ENCODE data around the gene CNOT4. TPM values are rescaled to one million over a fixed set of nuclear protein-coding genes. Genes with fewer than 3 reads are reported as not detected.
A peak's percentile ranks its signal among the peaks of the same experiment; 100 is the strongest.
"Not testable (repeated sequence)": the region's sequence is repeated elsewhere in the genome, so short reads cannot be mapped to it uniquely, and the experiment has no call there.

The CNOT4 gene
- total RNA-seq, 2 donors from 2014 or later = 25.0 to 28.0 TPM

DNA sequence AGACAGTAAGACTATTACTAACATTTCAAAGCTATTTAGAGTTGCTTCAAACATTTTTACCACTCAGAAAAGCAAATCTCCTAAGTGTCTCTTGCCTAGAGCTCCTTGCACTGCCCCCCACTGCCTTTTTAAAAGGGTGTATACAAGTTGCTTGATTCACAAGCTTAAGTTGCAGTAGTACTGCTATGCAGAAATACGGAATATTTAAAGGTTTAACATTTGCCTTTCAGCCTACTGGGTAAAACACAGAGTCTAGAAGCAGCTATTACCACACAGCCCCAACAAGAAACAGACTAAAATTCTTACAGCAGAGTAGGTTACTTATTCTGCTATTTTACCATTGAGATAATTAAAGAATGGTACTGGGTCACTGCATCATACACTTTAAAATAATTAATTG is 128.5 kb downstream of the CNOT4 start:
- intact Hi-C loops (cut with DNase I) = loop anchor here in 1 of 2 donors (10.0 kb wide), 1 partner anchor 123 kb away; no protein-coding TSS in a partner anchor
- DNase-seq = no peak
- no peak for ATAC-seq

- intact Hi-C loops (cut with DNase I) = loop anchor here in 1 of 2 donors (10.0 kb wide), 1 partner anchor 124 kb away; no protein-coding TSS in a partner anchor
- ATAC-seq = no peak
- no peak for DNase-seq
These were observed 129.6 kb downstream of the CNOT4 start for GRCh38 chr7:135380351-135380750.

DNA sequence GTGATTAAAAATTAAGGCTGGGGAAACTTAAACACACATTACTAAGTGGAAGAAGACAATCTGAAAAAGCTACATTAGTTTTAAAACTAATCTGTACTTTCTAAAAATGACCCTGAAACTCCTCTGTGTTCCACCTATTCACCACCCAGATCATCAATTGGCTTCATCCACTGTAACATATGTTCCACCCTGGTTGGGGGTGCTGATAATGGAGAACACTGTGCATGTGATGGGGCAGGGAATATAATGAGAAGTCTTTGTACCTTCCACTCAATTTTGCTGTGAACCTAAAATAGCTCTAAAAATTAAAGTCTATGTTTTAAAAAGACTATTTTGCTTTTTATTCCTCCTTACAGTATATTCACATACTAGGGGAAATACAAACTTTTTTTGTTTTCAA is 132.7 kb downstream of the CNOT4 start:
- intact Hi-C loops (cut with DNase I) = no loop called here
- ATAC-seq = no peak
- DNase-seq = no peak

DNA sequence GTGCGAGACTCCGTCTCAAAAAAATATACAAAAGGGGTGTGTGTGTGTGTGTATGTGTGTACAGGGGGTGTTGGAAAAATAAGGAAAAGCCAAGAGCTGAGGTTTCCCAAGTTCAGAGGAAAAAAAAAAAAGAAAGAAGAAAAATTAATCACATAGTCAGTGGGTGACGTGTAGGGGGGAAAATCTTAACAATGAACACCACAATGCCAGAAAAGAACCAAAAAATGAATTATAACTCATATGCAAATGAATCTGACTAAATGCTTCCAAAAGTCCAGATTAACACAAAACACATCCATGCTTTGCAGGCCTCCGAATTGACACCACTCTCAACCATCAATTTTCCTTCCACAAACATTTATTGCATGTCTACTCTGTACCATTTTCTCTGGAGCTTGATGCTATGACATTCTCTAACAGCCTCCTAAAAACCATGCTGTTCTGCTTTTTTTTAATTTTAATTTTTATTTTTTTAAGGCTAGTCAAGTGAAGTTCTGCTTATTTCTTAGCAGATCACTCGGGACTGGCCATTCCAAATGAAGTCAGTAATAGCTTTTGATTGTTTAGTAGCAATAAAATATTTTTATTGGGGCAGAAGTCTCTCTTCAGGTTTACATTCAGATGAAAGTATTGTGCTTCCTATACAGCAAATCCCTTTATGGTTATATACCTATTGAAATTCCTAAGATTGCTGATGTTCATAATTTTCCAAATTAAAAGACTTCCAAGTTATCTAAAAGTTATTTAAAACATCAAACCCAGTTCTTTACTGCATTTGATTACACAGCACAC is 133.8 kb downstream of the CNOT4 start:
- intact Hi-C loops (cut with DNase I) = no loop called here
- no peak for ATAC-seq
- DNase-seq = no peak

DNA sequence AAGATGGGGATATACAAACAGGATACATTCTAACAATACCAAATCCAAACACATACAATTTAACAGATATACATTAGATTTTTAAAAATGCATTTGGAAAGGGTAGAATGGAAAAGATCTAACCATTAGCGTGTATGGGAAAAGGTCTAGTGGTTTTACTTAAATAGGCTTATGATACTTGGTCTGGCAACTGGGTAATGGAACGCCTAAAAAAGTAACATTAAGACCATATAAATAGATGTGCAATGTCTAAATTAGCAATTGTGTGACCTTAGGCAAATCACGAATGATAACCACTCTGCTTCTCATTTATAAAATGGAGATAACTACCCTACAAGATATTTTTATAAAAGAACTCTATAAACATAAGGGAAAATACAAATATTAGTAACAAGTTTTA is 135.2 kb downstream of the CNOT4 start:
- ATAC-seq = no peak
- intact Hi-C loops (cut with DNase I) = no loop called here

DNA sequence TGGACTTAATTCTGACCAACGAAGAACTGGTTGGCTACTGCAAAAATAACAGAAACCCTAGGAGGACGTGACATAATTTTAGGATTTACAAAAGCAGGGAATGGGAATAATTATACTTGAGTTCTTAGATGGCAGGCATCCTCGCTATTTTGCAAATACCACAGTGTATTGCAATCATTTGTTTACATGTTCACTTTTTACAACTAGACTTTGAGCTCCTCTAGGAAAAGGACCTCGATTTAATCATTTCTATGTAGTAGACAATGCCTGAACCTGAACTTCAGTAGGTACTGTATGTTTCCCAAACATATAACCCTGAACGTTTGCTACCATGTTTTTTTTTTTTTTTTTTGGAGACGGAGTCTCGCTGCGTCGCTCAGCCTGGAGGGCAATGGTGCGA is 137.7 kb downstream of the CNOT4 start:
- intact Hi-C loops (cut with DNase I) = no loop called here
- no peak for ATAC-seq
- DNase-seq = no peak

More for the DNA sequence above, 135.2 kb downstream of the CNOT4 start:
- DNase-seq = no peak

DNA sequence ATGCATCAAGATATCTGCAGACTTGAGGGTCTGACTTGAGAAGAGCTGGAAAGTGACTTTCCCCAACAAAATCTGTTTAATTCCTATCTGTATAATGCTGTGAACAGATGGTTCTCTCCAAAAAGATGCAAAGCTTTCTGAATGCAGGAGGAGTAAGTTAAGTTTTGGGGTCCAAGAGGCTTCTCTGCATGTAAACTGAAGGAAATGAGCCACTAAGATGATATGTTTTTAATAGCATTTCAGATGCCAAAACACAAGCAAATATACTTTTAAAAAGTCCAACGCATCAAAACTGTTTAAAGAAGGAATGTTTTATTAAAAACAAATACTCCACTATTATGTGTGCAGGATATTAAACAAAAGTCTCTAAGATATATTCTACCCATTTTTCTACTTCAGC is 139.2 kb downstream of the CNOT4 start:
- ATAC-seq (no peak), DNase-seq (no peak)
- intact Hi-C loops (cut with DNase I) = no loop called here

DNA sequence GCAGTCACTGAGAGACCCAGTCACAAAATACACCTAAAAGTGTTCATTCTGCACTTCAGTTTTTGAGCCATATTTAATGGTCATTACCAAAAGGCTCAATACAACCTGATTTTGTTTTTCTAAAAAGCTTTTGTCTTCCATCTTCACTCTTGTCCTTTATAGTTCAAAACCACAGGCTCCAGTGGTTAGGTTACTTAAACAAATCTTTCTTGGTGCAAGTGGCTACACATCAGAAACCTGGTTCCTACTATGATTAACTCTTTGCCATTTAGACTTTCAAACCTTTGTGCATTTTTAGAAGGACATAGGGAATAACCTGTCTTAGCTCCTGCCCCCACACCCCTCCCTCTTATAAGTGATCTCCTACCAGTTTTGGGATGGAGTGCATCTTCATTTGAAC is 140.5 kb downstream of the CNOT4 start:
- ATAC-seq (no peak), DNase-seq (no peak)
- intact Hi-C loops (cut with DNase I) = no loop called here

DNA sequence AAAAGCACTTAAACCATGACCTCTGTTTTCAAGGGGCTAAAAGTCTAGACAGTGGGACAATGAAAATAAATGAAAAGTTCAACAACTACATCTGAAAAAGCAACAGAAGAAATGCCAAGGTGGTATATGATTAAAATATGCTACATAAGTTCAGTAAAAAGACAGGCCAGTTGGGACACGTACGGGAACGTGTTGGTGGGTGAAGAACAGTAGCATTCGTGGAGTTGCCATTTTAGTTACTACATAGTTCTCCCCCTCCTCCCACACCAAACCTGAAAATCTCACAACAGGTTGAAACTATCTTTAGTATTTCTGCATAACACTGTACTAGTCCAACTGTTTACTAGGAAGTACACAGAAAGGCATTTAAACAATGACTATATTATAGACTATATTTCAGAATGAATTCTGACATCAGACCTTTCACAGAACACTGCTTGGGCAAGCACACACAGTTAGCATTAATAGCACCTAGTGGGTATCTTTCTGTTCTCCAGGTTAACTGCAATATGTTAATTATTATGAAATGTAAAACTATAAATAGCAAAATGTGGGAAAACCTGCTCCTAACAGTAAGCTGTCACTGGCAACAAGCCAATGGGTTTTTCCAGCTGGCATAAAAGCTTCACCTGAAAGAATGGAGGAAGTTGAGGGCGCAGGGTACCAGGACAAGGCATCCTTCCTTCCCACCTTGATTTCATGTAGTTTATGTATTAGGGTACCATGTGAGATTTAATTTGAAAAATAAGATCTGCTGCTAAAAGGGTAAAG is 141.3 kb downstream of the CNOT4 start:
- DNase-seq = no peak
- ATAC-seq = no peak
- intact Hi-C loops (cut with DNase I) = no loop called here

GRCh38 chr7:135366843-135367508 is 142.9 kb downstream of the CNOT4 start:
- intact Hi-C loops (cut with DNase I) = no loop called here
- DNase-seq (no peak), ATAC-seq (no peak)

- intact Hi-C loops (cut with DNase I) = no loop called here
- ATAC-seq (no peak), DNase-seq (no peak)
These were observed 144.2 kb downstream of the CNOT4 start for GRCh38 chr7:135365721-135366120.

DNA sequence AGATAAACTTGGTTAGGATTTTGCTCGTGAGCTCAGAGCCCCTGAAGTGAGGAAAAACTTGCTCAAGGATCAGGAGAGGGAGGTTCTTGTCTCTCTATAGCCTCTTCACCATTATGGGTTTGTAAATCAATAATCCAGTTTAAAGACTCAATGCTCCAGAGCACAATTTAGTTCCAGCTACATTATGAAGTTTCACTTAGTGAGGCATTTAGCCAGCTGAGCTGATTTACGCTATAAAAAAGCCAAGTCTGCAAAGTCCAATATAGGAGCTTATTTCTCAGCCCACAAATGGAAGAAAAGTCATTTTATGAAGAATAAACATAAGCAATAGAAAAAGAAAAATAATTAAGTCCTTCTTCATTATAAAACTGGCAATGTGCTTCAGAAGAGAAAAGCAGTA is 145.7 kb downstream of the CNOT4 start:
- ATAC-seq = no peak
- intact Hi-C loops (cut with DNase I) = no loop called here
- DNase-seq = no peak

DNA sequence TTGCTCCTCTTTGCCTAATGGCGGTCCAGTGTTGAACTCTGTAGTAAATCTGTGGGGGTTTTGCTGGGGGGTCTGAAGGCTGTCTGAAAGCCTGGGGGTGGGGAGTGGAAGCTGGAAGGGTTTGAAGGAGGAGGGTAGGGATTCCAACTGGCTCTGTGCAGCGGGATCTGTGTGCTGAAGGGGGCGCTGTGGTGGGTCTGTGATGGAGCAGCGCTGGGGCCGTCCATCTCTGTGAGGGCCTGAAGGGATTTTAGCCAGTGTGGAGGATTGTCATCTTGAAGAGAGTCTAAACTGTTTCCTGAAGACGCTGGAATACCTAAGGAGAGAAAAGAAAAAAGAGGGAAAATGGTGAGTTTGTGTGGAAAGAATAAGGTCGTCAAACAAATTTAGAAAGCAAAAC is 147.0 kb downstream of the CNOT4 start:
- DNase-seq = no peak
- no peak for ATAC-seq
- intact Hi-C loops (cut with DNase I) = no loop called here

DNA sequence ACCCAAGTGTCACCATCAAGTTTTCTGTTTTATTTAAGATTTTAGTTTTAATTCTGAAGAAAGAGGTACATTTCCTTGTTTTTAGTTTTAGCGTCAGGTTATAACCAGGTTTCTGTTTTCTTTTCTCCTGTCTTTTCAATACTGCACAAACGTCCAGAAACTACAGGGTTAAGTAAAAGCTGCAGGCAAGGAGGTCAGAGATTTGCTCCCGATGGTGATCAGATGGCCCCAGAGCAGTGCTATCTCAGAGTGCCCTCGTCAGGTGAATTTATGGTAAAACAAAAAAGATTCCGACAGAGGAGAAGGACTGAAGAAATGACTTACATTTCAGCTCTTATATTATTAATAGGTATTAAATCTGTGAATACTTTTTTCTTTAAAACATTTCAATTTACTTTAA is 148.1 kb downstream of the CNOT4 start:
- intact Hi-C loops (cut with DNase I) = no loop called here
- DNase-seq = no peak
- ATAC-seq = no peak

GRCh38 chr7:135359615-135360014 is 150.3 kb downstream of the CNOT4 start:
- ATAC-seq (peak; percentile 94 to 96), DNase-seq (peak; percentile 37)
- intact Hi-C loops (cut with DNase I) = no loop called here

- ATAC-seq (no peak), DNase-seq (no peak)
- intact Hi-C loops (cut with DNase I) = no loop called here
These were observed 154.4 kb downstream of the CNOT4 start for GRCh38 chr7:135355377-135356048.

- intact Hi-C loops (cut with DNase I) = no loop called here
- no peak for DNase-seq
- no peak for ATAC-seq
These were observed 156.1 kb downstream of the CNOT4 start for GRCh38 chr7:135353832-135354231.

DNA sequence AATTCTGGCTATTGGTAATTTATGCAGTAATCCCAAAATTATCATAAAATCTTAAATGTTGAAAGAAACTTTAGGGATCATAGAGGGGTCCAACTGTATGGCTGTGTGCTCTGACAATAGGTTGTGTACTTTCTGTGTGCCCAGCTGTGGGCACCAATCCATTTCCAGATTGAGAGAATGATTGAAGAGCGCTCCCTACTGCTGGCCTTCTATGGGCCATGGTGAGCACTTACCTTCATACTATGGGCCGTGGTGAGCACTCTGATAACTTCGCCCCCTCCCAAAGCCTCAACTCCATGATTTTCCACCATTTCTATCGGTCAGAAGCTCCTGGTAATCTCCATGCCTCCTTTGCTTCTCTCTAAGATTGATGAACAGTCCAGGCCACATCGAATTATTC is 157.6 kb downstream of the CNOT4 start:
- no peak for ATAC-seq
- intact Hi-C loops (cut with DNase I) = no loop called here
- no peak for DNase-seq

DNA sequence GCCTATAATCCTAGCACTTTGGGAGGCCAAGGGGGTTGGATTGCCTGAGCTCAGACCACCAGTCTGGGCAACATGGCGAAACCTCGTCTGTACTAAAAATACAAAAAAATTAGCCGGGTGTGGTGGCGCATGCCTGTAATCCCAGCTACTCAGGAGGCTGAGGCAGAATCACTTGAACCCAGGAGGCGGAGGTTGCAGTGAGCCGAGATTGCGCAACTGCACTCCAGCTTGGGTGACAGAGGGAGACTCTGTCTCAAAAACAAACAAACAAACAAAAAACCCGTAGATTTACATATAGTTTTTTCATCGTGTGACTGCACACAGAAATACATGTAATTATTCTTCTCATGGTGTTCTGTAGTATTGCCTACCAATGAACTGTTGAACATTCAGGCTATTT is 158.8 kb downstream of the CNOT4 start:
- intact Hi-C loops (cut with DNase I); DNase-seq; ATAC-seq: not testable (repeated sequence)

DNA sequence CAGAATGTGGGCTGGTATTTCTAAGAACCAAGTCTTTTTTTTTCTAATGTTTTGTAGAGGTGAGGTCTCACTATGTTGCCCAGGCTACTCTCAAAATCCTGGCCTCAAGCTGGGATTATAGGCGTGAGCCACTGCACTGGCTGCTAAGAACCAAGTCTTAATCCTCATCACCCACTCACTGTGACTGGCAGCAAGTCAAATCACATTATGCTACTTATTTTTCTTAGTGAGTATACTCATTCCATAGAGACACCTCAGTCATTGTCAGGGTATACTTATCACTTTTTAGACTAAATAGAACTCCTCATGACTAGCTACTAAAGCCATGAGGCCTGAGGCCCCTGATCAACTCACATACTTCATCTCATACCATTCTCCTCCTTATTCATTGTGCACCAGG is 160.2 kb downstream of the CNOT4 start:
- ATAC-seq (no peak), DNase-seq (no peak)
- intact Hi-C loops (cut with DNase I) = no loop called here

All from left cardiac atrium (tissue), 4 donors.